ENCODE measurements around the gene ZP2. TPM values are rescaled to one million over a fixed set of nuclear protein-coding genes. Genes with fewer than 3 reads are reported as not detected.

ZP2 gene
- total RNA-seq, 1 donor from 2014 or later = not detected

DNA sequence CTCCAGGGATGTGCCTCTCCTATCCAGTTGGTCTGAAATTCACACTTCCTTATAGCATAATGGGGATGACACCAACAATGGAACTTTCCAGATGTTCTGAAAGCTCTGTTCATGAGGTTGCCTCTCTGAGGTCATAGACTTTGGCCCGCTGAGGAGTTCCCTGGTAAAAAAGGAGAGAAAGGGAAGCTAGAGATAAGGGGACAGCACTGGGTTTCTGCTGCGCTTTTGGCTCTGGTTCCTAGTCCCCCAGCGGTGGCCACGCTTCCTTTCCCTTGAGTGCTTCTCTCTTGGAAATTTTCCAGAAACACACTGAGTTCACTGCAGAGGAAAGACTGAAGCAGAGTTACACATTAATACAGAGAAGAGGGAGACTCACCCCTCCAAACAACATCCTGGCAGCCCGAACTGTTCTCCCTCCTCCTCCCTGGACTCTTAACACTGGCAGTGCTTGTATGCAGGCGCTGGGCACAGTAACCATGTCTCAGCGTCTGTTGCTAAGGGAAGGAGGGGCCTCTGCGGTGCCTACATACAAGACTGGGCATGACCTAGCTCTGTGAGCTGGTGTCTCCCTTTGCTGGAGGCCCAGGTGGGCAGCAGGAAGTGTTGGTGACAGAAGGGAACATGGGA lies 60.9 kb downstream of the ZP2 start, which contains the start of gene DNAH3:
Gene DNAH3 (minus strand): TSS at position 472 of the 627 bp plus-strand sequence. CDS start 527 bp downstream, outside the sequence.
- DNase-seq (ENCODE audit: low spot score) = peak; percentile 63

Other genes starting within 250 kb of the ZP2 start
- 3.1 TPM for gene DNAH3, start 60.7 kb downstream of the ZP2 start, total RNA-seq
- gene LDAF1, start 52.9 kb downstream of the ZP2 start, total RNA-seq = 73.6 TPM
- gene ANKS4B, start 22.1 kb upstream of the ZP2 start, total RNA-seq = not detected
- 11.5 TPM for gene CRYM, start 66.7 kb upstream of the ZP2 start, total RNA-seq

All from ureter (tissue), 1 donor.